T-helper 1 cell treated with Interleukin-12 subunit alpha and Interleukin-12 subunit beta and Interleukin-4 antibody, amounts not matched to agents 30 ng/mL and 1 ng/mL, for 36 hours (primary cell): ENCODE results near the gene CYP51A1. TPM values are rescaled to one million over a fixed set of nuclear protein-coding genes. Genes with fewer than 3 reads are reported as not detected.
"Not testable (repeated sequence)": the region's sequence is repeated elsewhere in the genome, so short reads cannot be mapped to it uniquely, and the experiment has no call there.

ENCODE experiments used
- intact Hi-C: fragments of 100-400 bp; cut with micrococcal nuclease; formaldehyde crosslinking; loops from one replicate; pipeline ENCODE4 v1.15.1; 2024
- total RNA-seq: library from RNA; stranded (reverse); gene quantifications from 2 replicates; pipeline ENCODE4 v1.2.3, GENCODE V29; 2022

The CYP51A1 gene
- total RNA-seq = 47.2 and 52.7 TPM in 2 replicates

DNA sequence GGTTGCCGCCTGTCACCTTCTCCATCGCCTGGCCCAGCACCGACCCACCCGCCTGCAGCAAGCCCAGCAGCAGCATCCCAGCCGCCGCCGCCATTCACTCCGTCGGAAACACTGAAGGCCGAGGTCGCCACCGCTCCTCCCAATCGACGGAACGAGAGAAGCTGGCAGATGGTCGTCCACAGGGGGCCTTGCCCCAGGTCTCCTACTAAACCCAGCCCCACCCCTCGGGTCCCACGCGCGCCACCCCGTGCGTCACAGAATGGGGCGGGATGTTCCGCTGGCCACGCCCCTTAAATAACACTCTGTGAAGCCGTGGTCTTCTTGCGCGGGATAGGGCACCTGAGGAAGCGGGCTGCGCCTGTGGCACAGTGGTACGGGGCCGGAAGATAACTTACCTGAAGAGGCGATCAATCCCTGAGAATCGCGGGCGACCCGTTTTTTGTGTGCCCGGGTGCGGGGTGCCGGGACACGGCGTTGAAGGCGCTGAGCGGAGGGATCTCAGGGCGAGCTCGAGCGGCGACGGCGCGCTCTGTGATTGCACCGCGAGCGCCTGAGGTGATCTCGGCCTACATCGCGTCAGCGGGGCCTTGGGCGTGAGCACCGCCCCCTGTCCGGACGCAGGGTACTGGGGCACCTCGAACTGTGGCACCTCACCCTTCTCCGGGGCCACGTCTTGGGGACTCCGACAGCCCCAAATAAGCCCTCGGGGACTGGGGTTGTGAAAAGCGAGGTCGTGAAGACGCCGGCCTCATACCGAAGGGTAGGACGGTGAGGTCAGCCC, at the start of gene CYP51A1:
TSS of gene CYP51A1 (minus strand) at position 207 of the 781 bp plus-strand sequence. CDS start at position 94, 113 bp downstream.
- intact Hi-C loops = loop anchor here (1.0 to 10.0 kb wide), 16 partner anchors 44 to 1887 kb away; partner anchors contain the start of genes AKAP9, ANKIB1, BET1 and CDK6

DNA sequence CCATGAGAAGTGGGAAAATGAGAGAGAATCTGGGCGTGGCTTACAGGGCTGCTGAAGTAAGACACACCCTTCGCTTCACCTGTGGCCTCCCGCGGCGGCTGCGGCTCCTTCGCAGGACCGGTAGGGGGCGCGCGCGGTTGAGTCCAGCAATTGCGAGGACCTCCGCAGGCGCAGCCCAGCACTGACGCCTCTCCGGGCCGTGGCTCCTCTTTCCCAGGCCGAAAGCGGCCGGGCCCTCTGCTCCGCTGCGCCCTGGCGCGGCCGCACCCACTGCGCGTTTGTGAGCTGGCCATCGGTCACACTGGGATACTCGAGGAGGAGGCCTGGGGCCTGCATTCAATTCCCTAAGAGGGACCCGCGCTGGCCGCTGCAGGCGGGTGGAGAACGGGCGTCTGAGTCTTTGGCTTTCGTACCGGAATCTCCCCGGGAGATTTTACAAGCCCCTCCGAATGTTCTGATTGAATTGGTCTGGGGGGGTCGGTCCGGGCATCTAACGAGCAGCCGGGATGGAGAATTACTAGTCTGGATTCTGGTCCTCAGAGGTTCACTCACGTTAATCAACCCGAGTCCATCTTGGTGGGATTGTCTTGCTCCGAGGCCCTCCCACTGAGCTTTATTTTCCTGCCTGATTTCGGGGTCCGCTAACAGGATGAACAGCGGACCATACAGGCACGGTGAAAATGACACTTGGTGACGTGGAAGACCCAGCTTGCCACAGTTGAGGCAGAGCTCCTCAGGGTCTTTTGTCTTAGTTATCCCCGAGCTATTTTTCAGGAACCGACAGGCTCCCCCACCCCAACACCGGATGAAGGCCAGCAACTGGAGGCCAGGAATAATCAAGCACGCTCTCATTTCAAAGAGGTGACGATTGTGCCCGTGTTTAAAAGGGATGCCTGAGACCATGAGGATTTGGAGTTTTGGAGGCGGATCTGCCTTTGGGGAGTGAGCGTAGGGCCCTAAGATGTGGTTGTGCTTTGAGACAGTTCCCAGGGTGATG, 44.9 kb upstream of the CYP51A1 start, which contains the start of gene LRRD1:
TSS of gene LRRD1 (minus strand) at position 215 of the 997 bp plus-strand sequence. CDS start 13,940 bp downstream, outside the sequence.
- intact Hi-C loops = loop anchor here (1.0 to 10.0 kb wide), 8 partner anchors 45 to 726 kb away; partner anchors contain the start of genes AKAP9, CYP51A1, GATAD1 and MTERF1

DNA sequence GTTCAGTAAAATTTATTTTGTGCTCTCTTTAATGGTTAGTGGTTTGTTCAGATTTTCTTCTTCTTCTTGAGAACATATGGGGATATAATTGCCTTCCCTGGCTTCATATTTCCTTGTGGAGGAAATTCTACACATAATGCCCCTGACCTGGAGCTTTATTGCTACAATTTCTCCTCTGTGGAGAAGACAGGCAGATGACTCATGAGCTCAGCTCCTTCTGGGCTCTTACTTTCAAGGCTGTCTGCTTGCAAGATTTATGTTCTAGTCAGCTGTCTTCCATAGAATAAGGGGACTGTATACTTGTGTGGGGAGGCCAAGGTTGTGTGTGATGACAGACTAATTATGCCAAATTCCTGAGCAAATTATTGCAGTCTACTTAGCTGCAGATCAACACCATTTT, 43.1 kb upstream of the CYP51A1 start:
- intact Hi-C loops = loop anchor here (10.0 kb wide), 1 partner anchor 727 kb away; no protein-coding TSS in a partner anchor

DNA sequence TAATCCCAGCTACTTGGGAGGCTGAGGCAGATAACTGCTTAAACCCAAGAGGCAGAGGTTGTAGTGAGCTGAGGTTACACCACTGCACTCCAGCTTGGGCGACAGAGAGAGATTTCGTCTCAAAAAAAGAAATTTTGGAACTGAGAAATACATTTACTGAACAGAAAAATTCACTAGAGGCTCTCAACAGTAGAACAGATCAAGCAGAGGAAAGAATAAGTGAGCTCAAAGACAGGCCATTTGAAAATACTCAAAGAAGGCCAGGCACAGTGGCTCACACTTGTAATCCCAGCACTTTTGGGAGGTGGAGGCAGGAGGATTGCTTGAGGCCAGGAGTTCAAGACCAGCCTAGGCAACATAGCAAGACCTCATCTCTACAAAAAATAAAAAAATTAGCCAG, 35.3 kb upstream of the CYP51A1 start:
- intact Hi-C loops = not testable (repeated sequence)

DNA sequence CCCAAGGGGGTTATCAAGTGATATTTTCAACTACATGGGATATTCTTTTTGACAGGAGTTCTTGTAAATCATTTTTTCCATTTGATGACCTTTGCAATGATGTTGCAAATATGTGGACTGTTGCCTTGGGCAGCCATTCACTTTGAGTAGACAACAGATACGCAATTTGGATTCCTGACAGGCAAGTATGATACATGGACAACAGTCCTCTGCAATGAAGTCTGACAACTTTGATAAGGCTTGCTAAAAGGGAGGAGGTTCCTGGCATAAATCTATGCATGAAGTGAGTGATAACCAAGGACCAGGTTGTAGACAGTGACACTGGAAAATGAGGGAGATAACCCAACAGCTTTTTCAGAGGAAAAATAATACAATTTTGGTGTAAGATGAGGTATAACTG, 27.0 kb upstream of the CYP51A1 start:
- intact Hi-C loops = no loop called here

DNA sequence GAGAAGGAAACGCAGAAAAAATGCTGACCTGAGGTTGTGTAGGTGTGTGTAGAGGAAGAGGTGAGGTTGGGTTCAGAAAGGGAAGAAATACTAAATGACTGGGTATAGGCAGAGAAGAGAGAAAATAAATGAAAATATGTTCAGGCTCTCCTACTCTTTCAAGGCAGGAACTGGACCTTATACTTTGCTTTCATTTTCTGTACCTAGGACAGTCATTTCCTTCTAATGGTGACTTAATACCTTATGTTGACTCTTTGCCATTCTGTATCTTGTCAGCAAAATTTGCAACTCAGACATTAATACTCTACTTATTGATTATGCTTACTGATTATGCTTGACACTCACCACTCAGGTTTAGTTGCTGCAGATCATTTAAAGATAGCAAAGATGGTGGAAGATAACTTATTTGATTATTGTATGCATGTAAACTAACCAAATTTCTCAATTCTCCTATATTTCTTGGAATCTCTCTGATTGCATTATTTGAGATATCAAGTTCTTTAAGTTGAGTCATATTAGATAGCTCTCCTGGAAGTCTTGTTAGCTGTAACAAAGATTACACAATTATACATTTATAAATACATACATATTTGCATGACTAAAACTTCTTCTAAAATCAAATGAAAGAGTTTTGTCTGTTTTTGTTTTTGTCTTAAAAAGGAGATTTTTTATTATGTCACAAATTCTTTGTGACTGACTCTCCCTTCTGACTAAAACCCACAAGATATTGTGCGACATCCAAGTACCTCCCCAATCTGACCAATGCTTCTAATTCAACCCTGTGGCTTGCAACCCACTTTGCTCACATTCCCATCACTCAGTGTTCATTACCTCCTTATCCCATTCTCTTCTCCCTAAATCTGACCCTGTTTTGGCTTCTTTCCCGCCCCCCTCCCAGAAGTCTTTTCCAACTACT, 24.6 kb upstream of the CYP51A1 start:
- intact Hi-C loops = no loop called here

DNA sequence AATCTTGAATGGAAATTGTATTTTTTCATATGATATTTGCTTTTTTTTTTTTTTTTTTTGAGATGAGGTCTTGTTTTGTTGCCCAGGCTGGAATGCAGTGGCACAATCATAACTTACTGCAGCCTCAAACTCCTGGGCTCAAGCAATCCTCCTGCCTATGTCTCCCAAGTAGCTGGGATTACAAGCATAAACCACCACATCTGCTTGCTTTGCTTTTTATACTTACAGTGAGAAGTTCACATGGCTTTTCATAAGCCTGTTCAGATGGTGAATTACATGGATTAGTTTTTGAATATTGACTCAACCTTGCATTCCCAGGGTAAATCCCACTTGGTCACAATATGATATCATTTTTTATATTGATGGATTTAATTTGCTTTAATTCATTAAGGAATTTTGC, 22.7 kb upstream of the CYP51A1 start:
- intact Hi-C loops = no loop called here

DNA sequence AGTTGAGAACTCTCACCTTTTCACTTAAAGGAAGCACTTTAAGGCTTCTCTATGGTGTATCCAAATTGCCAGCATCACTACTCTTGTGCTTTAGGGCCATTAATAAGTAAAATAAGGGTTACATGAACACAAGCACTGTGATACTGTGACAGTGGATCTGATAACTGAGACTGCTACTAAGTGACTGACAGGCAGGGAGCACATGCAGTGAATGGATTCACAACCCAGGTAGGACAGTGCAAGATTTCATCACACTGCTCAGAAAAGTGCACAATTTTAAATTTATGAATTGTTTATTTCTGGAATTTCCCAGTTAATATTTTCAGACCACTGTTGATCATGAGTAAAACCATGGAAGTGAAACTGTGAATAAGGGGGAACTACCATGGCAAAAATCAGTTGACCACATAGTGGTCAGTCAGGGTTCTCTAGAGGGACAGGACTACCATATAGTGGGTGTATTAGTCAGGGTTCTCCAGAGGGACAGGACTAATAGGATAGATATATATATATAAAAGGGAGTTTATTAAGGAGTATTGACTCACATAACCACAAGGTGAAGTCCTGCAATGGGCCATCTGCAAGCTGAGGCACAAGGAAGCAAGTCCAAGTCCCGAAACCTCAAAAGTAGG, 20.9 kb upstream of the CYP51A1 start:
- intact Hi-C loops = no loop called here

DNA sequence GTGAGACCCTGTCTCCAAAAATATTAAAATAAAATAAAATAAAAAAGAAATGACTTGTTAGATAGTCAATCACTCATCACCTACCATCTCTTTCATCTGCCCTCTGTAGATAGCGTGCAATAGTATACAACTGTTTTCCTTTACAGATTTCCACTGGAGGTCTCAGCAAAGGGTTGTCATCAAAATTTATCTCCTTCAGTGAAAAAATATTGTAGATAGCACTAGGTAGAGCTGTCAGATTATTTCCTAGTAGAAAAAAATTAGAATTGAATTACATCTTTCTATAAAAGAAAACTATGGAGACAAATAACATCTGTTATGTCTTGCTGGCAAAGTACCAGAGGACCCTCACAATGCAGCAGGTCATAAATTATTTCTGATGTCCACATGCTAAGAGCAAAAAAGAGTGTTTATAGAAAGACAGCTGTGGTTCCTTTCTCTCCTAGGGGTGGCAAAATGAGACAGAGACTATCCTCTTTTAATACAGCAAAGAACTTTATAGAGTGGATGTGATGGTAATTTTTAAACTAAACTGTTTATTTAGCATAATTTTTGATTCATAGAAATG, 16.3 kb upstream of the CYP51A1 start:
- intact Hi-C loops = no loop called here

DNA sequence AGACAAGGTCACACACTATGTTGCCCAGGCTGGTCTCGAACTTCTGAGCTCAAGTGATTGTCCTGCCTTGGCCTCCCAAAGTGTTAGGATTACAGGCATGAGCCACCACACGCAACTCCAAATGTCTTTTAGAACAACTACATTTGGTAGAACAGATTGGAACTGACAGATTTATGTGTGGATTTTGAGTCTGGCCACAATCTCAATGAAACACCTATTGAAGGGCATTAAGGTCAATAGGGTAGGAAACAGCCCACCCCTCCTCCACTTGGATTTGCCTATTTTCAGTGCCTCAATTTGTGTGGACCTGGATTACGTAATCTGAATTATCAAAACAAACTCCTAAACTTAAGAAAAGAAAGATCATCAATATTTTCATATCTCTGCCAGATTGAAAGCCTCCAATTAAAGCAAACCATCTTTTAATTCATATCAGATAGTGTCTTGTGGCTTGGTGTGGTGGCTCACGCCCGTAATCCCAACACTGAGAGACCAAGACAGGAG, 15.5 kb upstream of the CYP51A1 start:
- intact Hi-C loops = no loop called here

DNA sequence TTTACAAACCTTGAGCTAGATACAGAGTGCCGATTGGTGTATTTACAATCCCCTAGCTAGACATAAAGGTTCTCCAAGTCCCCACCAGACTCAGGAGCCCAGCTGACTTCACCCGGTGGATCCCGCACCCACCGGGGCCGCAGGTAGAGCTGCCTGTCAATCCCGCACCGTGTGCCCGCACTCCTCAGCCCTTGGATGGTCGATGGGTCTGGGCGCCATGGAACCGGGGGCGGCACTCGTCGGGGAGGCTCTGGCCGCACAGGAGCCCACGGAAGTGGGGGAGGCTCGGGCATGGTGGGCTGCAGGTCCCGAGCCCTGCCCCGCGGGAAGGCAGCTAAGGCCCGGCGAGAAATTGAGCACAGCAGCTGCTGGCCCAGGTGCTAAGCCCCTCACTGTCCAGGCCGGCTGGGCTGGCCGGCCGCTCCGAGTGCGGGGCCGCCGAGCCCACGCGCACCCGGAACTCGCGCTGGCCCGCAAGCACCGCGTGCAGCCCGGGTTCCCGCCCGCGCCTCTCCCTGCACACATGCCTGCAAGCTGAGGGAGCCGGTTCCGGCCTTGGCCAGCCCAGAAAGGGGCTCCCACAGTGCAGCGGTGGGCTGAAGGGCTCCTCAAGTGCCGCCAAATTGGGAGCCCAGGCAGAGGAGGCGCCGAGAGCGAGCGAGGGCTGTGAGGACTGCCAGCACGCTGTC, 9.1 kb upstream of the CYP51A1 start:
- intact Hi-C loops = not testable (repeated sequence)

DNA sequence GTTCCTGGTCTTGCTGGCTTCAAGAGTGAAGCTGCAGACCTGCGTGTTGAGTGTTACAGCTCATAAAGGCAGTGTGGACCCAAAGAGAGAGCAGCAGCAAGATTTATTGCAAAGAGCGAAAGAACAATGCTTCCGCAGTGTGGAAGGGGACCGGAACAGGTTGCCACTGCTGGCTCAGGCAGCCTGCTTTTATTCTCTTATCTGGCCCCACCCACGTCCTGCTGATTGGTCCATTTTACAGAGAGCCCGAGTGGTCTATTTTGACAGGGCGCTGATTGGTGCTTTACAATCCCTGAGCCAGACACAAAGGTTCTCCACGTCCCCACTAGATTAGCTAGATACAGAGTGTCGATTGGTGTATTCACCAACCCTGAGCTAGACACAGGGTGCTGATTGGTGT, 8.5 kb upstream of the CYP51A1 start:
- intact Hi-C loops = not testable (repeated sequence)

DNA sequence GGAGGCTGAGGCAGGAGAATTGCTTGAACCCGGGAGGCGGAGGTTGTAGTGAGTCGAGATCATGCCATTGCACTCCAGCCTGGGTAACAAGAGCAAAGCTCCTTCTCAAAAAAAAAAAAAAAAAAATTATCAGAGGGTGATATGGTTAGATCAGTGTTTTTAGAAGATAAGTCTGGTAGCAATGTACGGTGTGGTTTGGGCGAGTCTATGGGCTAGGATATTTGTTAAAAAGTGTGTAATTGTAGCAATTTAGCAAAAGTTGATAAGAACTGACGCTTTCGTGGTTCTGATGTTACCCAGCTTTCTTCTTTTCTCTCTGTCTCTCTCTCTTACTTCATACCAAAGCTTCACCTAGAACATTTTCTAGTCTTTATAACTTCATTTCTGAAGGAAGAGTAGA, 6.9 kb upstream of the CYP51A1 start:
- intact Hi-C loops = no loop called here

DNA sequence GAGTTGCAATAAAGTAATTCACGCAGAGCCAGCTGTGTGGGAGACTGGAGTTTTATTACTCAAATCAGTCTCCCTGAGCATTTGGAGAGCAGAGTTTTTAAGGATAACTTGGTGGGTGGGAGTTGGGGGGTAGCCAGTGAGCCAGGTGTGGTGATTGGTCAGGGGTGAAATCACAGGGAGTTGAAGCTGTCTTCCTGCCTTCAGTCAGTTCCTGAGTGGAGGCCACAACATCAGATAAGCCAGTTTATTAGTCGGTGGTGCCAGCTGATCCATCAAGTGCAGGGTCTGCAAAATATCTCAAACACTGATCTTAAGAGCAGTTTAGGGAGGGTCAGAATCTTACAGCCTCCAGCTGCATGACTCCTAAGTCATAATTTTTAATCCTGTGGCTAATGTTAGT, 3.3 kb upstream of the CYP51A1 start:
- intact Hi-C loops = loop anchor here (10.0 kb wide), 1 partner anchor 1007 kb away; the partner anchor contains the start of gene SAMD9L

DNA sequence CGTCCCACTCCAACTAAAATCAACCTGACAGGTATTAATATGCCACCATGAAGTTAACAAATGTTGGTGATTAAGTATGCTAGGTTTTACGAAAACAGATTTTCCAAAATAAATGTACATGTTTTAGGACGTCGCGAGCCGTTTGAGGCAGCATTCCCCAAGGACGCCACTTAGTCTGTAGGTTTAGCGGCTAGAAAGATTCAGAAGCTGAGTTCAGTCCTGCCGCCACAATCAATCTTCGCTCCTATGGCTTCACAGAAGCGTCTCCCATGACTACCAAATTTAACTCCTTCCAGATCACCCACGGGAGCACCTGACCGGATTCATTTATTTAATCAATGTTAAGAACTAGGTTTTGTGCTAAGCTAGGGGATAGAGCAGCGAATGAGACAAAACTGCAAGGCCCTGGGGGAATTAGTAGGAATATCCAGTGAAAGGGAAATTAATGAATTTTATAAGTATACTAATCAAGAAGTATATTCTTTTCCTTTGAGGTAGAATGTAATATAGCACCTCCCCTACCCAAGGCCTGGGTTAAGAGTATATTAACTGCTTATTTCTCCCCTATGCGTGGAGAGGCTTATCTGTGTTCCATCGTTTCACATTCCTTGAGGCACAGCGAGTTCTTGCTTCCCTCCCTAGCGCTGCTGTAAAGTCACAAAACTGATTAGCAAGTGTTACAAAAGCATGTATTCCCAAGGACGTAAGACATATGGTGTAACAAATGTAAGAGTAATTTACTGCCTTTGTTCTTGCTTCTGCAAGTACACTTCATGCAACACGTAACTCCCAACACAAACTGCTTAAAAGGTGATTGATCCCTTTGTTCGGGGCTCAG, 994 bp upstream of the CYP51A1 start:
- intact Hi-C loops = loop anchor here (2.0 to 10.0 kb wide), 3 partner anchors 456 to 1098 kb away; partner anchors contain the start of genes FAM133B, SAMD9L and VPS50

DNA sequence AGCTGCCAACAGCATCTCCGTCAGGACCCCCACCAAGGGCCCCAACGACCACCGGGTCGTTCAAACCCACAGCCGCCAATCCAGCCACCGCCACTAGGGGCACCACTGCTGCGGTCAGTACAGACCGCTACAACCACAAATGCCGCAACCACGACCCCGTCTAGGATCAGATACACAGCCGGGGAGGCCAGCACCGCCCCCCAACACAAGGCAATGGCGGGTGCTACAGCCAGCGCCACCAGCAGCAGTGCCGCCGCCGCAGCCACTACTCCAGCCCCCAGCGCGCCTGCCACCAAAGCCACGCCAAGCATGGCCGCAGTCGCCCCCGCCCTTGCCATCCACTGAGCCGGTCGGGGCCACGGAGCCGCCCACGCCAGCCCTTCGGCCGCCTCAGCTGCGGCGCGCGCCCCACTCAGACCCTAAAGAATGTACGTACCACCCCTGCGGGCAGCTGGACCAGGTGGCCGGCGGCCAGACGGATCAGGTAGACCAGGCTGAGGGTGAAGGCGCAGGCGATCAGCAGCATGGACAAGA, 473 bp downstream of the CYP51A1 start:
- intact Hi-C loops = loop anchor here (1.0 to 10.0 kb wide), 16 partner anchors 44 to 1887 kb away; partner anchors contain the start of genes AKAP9, ANKIB1, BET1 and CDK6

DNA sequence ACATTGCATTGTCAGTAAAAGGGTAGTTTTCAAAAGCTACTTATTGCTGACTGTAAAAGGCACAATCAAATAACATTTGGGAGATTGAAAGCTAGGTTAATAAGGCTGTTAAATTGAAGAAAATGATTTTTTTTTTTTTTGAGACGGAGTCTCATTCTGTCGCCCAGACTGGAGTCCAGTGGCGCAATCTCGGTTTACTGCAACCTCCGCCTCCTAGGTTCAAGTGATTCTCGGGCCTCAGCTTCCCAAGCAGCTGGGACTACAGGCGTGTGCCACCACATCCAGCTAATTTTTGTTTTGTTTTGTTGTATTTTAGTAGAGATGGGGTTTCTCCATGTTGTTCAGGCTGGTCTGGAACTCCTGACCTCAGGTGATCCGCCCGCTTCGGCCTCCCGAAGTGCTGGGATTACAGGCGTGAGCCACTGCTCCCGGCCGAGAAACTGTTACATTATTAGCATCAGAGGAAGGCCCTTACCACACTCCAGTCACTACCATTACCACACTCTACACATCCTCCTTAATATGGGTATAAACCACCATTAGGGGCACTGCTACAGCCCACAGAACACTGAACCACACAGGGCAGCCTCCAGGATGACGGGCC, 1.0 kb downstream of the CYP51A1 start:
- intact Hi-C loops = loop anchor here (5.0 to 10.0 kb wide), 6 partner anchors 584 to 1886 kb away; partner anchors contain the start of genes BET1, CDK6, CFAP69 and GTPBP10
